T follicular helper cell (primary cell): Measurements from ENCODE around the gene PTH1R.

Source experiments
- DNase-seq: peaks from one replicate; pipeline ENCODE4 v3.0.0-alpha.2; 2020; ENCODE audit warnings: low read depth
- total RNA-seq, 2 experiments: gene quantifications; one replicate each; lab custom pipeline; 2026; lab: John Stamatoyannopoulos, UW

PTH1R gene
- 0 reads per million in 2 experiments for total RNA-seq

- no peak for DNase-seq
Observed at GRCh38 chr3:46877406-46878125, at the start of gene PTH1R. Gene PTH1R, plus strand, starts transcription at chr3:46877721. Its CDS starts 5,839 bp downstream, at chr3:46883560.

GRCh38 chr3:46829699-46830208 is 47.8 kb upstream of the PTH1R start:
- DNase-seq, result no peak

DNA sequence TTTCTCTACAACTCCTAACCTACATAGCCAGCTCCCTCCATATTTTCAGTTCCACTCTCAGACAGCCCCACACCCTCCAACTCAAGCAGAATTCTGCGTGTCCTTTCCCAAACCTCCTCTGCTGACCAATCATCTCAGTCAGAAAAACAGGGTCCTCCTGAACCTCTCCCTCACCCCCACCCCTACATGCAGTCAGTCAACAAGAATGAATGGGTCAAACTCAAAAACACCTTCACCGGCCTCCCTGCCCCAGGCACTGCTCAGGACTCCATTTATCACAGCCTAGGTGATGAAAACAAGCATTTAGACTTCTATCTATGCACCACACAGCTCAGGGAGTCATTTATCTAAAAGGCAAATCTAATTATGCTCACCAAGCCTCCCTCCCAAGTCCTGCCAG is 46.7 kb upstream of the PTH1R start:
- DNase-seq, result no peak

DNA sequence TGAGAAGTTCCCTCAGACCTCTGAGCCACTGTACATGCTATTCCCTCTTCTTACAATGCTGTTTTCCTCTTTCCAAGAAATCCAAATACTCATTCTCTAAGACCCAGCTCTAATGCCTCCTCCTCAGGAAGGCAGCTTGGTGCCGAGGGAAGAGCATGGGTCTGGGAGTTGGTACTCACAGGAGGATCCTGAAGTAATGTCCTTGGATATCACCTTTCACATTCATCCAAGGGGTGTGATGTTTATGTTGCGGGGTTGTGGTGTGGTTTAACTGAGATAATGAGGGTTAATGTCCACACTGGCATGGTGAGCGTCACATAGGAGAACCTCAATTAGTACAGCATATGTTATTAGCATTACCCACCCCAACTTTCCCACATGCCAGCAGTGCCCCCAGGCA is 46.2 kb upstream of the PTH1R start:
- DNase-seq, result no peak

DNA sequence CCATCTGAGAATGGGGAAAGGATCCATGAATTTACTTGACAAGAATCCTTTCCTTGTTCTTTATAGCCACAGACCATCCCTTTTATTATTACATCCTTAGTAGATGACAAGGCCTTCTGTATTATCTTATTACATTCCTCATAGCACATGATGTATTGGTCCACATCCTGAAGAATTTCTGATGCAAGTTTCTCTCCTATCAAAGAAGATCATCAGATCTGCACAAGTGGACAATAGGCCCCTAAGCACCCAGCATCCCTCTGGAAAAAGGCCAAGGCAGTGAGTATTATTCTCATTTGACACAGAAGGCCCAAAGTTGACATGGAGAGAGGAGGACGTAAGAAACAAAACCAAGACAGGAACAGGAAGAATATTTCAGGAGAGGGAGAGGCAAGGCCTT is 45.7 kb upstream of the PTH1R start:
- no peak for DNase-seq

- DNase-seq, result no peak
Observed at GRCh38 chr3:46833346-46834300, 43.9 kb upstream of the PTH1R start.

DNA sequence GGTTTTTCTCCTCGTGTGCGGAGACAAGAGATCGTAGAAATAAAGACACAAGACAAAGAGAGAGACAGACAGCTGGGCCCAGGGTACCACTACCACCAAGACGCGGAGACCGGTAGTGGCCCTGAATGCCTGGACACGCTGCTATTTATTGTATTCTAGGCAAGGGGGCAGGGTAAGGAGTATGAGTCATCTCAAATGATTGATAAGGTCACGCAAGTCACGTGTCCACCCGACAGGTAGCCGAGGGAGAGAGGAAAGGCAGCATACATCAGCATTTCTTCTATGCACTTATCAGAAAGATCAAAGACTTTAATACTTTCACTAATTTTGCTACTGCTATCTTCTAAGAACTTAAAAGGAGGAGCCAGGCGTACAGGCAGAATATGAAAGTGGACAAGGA is 42.5 kb upstream of the PTH1R start:
- DNase-seq, result no peak

- DNase-seq, result no peak
Observed at GRCh38 chr3:46835491-46835890, 42.0 kb upstream of the PTH1R start.

DNA sequence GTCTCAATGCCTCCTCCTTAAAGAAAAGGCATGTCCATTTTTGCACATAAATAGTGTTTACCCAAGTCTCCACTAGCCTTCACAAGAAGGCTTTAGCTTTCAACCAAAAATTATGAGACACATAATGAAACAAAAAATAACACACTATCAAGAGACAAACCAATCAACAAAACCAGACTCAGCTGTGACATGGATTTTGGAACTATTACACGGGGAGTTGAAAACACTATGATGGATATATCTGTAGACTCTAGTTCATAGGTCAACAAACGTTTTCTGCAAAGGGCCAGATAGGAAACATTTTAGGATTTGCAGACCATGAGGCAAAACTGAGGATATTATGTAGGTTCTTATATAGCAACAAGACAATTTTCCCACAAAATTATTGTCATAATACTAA is 39.2 kb upstream of the PTH1R start:
- no peak for DNase-seq

DNA sequence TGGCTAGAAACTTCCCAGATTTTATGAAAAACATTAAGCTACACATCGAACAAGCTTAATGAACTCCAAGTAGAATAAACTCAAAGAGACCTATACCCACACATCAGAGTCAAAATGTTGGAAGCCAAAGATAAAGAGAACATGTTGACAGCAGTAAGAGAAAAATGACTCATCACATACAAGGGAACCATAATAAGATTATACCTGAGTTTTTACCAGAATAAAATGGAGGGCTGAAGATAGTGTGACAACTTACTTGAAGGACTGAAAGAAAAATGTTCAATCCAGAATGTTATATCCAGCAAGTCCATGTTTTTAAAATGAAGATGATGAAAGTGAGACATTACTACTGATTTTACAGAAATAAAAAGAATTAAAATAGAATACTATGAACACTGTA is 37.0 kb upstream of the PTH1R start:
- no peak for DNase-seq

DNA sequence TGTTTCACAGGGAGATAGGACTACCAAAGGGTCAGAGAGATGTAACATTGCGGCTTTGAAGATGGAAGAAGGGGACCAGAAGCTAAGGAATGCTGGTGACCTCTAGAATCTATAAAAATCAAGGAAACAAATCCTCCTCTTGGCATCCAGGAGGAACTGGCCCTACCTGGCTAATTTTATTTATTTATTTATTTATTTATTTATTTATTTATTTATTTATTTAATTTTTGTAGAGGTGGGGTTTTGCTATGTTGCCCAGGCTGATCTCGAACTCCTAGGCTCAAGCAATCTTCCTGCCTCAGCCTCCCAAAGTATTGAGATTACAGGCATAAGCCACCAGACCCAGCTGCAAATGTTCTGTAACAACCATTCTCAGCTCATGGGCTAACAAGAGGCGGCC is 34.0 kb upstream of the PTH1R start:
- no peak for DNase-seq

- DNase-seq, result no peak
Observed at GRCh38 chr3:46844397-46844796, 33.1 kb upstream of the PTH1R start.

DNA sequence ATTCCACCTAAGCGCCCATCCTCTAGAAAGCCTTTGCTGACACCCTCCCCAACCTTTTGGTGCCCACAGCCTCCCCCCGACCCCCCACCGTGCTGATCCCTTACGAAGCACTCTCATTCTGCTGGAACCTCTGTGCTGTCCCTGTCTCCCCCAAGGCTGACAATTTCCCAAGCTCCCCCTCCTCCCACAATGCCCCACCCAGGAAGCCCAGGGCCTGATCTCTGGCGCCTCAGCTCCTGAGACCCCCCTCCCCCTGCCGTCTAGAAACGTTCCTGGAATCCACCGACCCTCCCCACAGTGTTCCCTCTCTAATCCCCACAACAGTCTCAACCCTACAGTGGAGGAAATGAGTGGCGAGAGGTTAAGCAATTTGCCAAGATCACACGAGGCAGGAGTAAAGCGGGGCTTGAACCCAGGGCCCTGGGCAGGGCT is 32.6 kb upstream of the PTH1R start:
- DNase-seq, result no peak

GRCh38 chr3:46845397-46845859 is 32.1 kb upstream of the PTH1R start:
- no peak for DNase-seq

DNA sequence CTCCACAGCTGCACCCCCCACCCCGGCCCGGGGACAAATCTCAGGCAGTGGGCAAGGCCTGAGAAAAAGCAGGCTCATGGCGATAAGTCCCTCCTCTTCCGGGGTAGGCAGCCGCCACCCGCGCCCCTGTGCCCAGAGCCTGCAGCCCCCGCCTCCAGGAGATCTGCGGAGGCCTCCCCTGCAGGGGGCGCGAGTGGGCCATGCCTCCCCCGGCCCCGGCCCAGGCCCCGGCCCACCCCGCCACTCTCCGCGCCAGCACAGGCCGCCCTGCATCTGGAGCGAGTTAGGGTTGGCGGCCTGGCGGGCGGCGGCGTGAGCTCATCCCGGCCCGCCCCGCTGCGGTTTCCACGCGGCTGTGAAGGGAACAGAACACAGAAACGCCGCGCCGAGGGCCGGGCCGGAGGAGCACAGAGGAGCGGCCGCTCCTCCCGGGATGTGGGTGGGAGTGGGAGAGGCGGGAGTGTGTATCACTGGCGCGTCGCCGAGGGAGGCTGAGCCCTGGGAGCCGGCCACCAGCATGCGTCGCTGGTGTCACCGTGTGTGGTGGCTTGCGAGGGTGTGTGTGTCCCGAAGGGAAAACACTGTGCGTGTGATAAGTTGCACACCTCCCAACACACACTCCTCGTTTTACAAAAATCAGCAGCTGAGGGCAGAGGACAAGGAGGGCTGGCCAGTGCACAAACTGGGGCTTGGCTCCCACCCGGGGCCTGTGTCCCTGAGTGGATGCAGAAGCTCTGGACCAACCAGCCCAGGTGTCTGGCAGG is 31.5 kb upstream of the PTH1R start:
- peak; percentile 67 for DNase-seq

DNA sequence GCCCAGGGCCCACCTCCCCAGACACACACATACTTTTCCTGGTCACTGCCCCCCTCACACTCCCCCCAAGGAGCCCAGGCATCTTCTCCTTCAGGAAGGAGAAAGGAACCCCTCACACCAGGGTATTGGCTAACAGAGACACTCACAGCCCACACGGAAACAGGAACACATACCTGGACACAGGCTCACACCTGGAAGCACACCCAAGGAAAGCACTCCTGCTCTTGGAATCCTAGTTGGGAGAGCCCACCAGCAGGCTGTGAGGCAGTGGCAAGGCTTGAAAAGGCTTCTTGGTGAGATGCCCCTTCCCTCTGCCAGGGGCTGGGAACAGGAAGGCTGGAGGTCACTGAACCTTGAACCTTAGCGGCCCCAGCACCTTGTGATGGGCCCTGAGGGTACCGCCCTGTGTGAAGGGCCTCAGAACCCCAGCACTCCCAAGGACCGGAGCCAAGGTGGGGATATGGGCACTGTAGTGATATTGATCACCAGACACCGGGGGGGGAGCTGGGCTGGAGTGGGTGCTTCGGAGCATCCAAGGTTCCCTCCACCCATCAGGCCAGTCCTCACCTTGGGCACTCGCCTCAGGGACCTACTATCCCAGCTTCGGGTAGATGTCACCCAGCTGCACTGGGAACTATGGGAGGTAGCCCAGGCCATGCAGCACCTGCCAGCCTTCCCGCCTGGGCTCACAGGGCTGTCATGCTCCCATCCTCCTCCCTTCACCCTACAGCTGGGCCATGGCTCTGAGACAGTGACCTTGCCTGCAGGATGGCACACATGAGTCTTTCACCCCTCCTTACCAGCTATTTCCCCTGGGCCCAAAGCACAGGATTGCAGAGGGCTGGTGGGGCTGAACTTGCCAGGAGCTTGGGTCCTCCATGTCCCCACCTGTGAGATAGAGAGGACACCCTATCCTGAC is 30.6 kb upstream of the PTH1R start:
- no peak for DNase-seq

DNA sequence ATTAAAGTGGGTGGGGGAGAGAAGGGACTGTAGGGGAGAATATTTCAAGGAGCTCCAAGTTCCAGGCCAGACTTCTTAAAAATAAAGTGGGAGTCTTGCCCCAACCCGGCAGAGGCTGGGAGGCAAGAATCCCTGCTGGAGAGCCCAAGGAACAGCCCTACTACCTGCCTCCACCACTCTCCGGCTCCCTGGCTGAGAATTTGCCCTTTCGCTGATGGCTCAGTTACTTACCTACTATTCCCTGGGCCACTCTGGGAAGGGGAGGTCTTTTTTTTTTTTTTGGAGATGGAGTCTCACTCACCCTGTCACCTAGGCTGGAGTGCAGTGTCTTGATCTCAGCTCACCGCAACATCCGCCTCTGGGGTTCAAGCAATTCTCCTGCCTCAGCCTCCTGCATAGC is 29.8 kb upstream of the PTH1R start:
- no peak for DNase-seq

DNA sequence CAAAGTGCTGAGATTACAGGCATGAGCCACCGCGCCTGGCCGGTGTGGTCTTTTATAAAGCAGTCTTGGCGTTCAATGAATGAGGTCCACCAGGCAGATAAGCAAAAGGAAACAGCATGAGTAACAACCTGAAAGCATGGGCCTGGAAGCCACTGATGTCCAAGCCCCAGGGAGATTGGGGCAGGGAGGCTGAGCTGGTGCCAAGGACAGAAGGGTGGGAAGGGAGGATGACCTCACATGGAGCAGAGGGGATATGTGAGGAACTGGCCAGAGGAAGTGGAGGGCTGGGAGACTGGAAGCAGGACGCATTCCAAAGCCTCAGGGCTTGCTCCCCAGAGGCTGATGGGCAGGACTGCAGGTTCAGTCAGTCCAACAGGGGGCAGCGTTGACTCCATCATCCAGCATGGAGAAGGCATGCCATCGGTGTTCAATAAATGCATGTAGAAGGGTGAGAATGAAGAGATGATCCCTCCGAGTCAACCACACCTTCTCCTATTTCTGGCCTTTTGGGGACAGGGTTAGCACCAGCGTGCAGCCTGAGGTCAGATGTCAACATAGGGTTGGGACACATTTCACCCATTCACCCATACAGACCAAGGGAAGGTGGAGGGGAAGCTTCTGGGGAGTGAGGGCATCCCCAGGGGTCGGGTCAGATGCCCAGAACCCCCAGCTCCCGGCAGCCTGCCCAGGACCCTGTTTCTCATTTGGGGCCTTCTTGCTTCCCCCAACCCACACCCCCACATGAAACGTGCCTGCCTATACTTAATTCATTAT is 29.1 kb upstream of the PTH1R start:
- DNase-seq, result no peak

DNA sequence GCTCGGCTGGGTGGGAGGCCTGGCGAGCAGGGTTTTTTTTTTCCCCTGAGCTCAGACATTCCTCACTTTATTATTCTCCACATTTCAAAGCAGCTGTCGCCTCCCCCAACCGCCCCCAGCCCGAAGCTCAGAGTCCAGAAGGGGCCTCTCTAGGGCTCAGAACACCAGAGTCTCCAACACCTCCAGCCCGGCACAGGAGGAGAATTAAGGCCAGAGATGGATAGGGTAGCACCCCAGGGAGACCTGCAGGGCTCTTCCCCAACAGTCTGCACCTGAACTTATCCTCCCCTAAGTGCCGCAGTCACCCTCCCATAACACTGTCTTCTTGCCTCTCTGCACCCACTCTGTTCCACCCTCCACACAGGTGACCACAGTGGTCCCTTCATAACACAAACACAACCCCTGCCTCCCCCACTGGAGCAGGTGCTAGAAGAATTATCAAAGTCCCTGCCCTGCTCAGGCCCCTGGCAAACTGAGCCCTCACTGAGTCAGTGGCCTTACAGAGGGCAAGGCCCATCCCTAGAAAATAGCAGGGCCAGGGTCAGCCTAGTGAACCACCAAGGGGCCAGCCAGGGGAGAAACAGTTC is 28.4 kb upstream of the PTH1R start:
- DNase-seq, result no peak
